T-helper 1 cell (primary cell): ENCODE data around the gene C19orf85.

ENCODE experiments used
- DNase-seq, 5 donors: peaks; one replicate each; pipeline ENCODE4 v3.0.0-alpha.2; 2012 to 2020

The C19orf85 gene

GRCh38 chr19:55440411-55441105 is 24.0 kb downstream of the C19orf85 start:
- DNase-seq: no peak

GRCh38 chr19:55439052-55439451 is 25.5 kb downstream of the C19orf85 start:
- DNase-seq: no peak

- DNase-seq: no peak
Measured at GRCh38 chr19:55437410-55437809, 27.1 kb downstream of the C19orf85 start.

- DNase-seq: no peak
Measured at GRCh38 chr19:55436847-55437246, 27.7 kb downstream of the C19orf85 start.

- DNase-seq: no peak
Measured at GRCh38 chr19:55435020-55435419, 29.5 kb downstream of the C19orf85 start.

- DNase-seq: no peak
Measured at GRCh38 chr19:55434356-55434919, 30.1 kb downstream of the C19orf85 start.

- DNase-seq: no peak
Measured at GRCh38 chr19:55433292-55433691, 31.3 kb downstream of the C19orf85 start.

- no peak for DNase-seq
Measured at GRCh38 chr19:55432241-55432959, 32.2 kb downstream of the C19orf85 start.

GRCh38 chr19:55431183-55431582 is 33.4 kb downstream of the C19orf85 start:
- DNase-seq: no peak

- no peak for DNase-seq
Measured at GRCh38 chr19:55426042-55426441, 38.5 kb downstream of the C19orf85 start.

GRCh38 chr19:55424518-55424917 is 40.0 kb downstream of the C19orf85 start:
- no peak for DNase-seq

- DNase-seq: no peak
Measured at GRCh38 chr19:55423225-55424005, 41.1 kb downstream of the C19orf85 start.

GRCh38 chr19:55421281-55421680 is 43.3 kb downstream of the C19orf85 start:
- DNase-seq: peak in 2 of 5 donors; percentile 17 to 27

GRCh38 chr19:55419624-55420236 is 44.8 kb downstream of the C19orf85 start:
- DNase-seq: no peak

- DNase-seq: no peak
Measured at GRCh38 chr19:55419103-55419502, 45.4 kb downstream of the C19orf85 start.

GRCh38 chr19:55418185-55418584 is 46.4 kb downstream of the C19orf85 start:
- DNase-seq: peak in 3 of 5 donors; percentile 25 to 57 (median 37)
